Right atrium auricular region (tissue), 2 donors: ENCODE data around the gene HIPK3. TPM values are rescaled to one million over a fixed set of nuclear protein-coding genes. Genes with fewer than 3 reads are reported as not detected.
"Not testable (repeated sequence)": the region's sequence is repeated elsewhere in the genome, so short reads cannot be mapped to it uniquely, and the experiment has no call there.

Source experiments
- DNase-seq: peaks from one replicate; pipeline ENCODE4 v3.0.0-alpha.2; 2019; ENCODE audit warnings: low spot score
- H3K27ac ChIP-seq, 2 donors: fragments of 200-600 bp; sonication (generic); 1 replicate in 1 of 2; 2 replicates in 1 of 2; pipeline ENCODE4 v1.5.1; 2016 to 2019
- H3K27me3 ChIP-seq, 2 donors: fragments of 200-600 bp; sonication (generic); one replicate each; pipeline versions ENCODE4 v1.5.1 to v1.6.0; 2017 to 2019
- H3K36me3 ChIP-seq: fragments of 200-600 bp; sonication (generic); one replicate; pipeline ENCODE4 v1.5.1; 2016
- H3K4me1 ChIP-seq, 2 donors: fragments of 200-600 bp; sonication (generic); one replicate each; pipeline versions ENCODE4 v1.5.1 to v1.6.0; 2017 to 2019
- H3K4me3 ChIP-seq, 2 donors: fragments of 200-600 bp; sonication (generic); 1 replicate in 1 of 2; 2 replicates in 1 of 2; pipeline ENCODE4 v1.5.1; 2017 to 2019; ENCODE audit warnings: mild to moderate bottlenecking in 1 of 2, moderate library complexity in 1 of 2
- H3K9me3 ChIP-seq, 2 donors: fragments of 200-600 bp; sonication (generic); one replicate each; pipeline ENCODE4 v1.5.1; 2019
- total RNA-seq, 2 donors: library from RNA; depleted of rRNA; stranded (reverse); fragments of >200 nt; gene quantifications; one replicate each; pipeline ENCODE4 v1.1.0, GENCODE V29; 2016
- TF ChIP-seq, protein P1 (sequence below), 2 donors: fragments of 200-600 bp; sonication (generic); IDR thresholded peaks; one replicate each; pipeline ENCODE4 v1.5.1; 2019; ENCODE audit warnings: antibody characterized with exemption in 2 of 2

HIPK3 gene
- total RNA-seq, 2 donors from 2014 or later: 142 to 209 TPM

DNA sequence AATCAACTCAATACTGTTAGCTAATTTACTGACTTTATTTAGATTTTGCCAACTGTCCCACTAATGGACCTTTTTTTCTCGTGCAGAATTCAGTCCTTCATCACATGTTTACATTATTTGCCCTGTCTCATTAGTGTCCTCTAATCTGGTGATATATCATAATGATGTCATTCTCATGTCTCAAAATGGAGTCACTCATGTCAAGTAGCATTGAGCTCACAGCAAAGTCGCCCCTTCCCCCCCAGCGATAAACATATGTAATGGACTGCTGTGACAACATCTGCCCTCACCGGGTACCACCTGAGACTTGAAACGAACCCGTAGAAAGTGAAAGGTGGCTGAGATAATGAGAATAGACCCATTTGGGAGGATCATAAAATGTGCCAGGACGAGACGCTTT is 37.6 kb downstream of the HIPK3 start:
- Histone ChIP-seq H3K4me1 (peaks cover 0 to 54% of the 10 kb centered on the region in 2 donors), H3K36me3 (no peaks in the 10 kb centered on the region), H3K27me3 (no peaks in the 10 kb centered on the region), H3K9me3 (peaks cover 0 to 4% of the 10 kb centered on the region in 2 donors), H3K4me3 (no peak overlapping the region), H3K27ac (peak overlapping the region; percentile 53 to 87)
- DNase-seq: no peak
- TF ChIP-seq, protein P1, sequence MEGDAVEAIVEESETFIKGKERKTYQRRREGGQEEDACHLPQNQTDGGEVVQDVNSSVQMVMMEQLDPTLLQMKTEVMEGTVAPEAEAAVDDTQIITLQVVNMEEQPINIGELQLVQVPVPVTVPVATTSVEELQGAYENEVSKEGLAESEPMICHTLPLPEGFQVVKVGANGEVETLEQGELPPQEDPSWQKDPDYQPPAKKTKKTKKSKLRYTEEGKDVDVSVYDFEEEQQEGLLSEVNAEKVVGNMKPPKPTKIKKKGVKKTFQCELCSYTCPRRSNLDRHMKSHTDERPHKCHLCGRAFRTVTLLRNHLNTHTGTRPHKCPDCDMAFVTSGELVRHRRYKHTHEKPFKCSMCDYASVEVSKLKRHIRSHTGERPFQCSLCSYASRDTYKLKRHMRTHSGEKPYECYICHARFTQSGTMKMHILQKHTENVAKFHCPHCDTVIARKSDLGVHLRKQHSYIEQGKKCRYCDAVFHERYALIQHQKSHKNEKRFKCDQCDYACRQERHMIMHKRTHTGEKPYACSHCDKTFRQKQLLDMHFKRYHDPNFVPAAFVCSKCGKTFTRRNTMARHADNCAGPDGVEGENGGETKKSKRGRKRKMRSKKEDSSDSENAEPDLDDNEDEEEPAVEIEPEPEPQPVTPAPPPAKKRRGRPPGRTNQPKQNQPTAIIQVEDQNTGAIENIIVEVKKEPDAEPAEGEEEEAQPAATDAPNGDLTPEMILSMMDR (IDR thresholded peaks at IDR 0.05): no peak

DNA sequence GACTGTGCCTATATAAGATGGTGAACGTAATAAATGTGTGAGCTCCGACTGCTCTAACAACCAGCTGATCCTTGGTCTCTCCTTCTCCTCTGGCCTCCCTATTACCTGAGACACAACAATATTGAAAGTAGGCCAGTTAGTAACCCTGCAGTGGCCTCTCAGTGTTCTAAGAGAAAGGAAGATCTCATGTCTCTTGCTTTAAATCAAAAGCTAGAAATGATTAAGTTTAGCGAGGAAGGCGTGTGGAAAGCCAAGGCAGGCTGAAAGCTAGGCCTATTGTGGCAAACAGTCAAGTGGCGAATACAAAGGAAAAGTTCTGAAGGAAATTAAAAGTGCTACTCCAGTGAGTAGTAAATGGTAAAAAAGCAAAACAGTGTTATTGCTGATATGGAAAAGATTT is 39.5 kb downstream of the HIPK3 start:
- Histone ChIP-seq H3K4me1 (peaks cover 0 to 57% of the 10 kb centered on the region in 2 donors), H3K4me3 (no peak overlapping the region), H3K36me3 (peaks cover 7% of the 10 kb centered on the region), H3K27me3 (no peaks in the 10 kb centered on the region), H3K9me3 (peaks cover 0 to 4% of the 10 kb centered on the region in 2 donors), H3K27ac (peak overlapping the region in 1 of 2 donors; percentile 87)
- TF ChIP-seq, protein P1 (IDR thresholded peaks at IDR 0.05): no peak
- no peak for DNase-seq

DNA sequence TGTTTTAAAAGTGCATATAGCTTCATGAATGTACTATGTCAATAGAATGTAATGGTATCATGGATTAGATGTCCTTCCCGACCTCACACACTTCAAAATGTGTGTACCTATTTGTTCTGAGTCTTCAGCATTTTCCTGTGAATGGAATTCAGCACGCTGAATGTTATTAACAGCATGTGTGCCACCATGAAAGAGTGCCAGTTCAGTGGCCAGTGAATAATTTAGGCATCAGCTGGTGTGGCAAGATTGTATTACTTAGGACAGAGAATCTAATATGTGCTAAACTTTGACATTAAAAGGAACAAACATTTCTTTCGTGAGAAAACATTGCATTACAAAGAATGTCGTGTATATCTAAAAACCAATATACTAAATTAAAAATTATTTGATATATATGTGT is 46.4 kb downstream of the HIPK3 start:
- DNase-seq: no peak
- peaks cover 7% of the 10 kb centered on the region for H3K36me3 ChIP-seq
- no peak overlapping the region for H3K4me3 ChIP-seq
- TF ChIP-seq, protein P1 (IDR thresholded peaks at IDR 0.05): no peak
- peaks cover 0 to 47% of the 10 kb centered on the region in 2 donors for H3K4me1 ChIP-seq
- no peaks in the 10 kb centered on the region for H3K27me3 ChIP-seq
- H3K9me3 ChIP-seq: no peaks in the 10 kb centered on the region
- H3K27ac ChIP-seq: peak overlapping the region; percentile 12 to 25

DNA sequence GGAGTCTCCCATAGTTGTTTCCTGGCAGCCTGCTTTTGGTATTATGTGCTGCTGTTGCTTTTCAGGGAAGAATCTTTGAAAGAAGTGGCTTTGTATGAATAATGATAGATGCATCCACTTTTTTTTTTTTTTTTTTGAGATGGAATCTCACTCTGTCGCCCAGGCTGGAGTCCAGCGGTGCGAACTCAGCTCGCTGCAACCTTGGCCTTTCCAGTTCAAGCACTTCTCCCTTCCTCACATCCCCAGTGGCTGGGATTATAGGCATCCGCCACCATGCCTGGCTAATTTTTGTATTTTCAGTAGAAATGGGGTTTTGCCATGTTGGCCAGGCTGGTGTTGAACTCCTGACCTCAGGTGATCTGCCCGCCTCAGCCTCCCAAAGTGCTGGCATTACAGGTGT is 49.6 kb downstream of the HIPK3 start:
- peaks cover 0 to 42% of the 10 kb centered on the region in 2 donors for H3K4me1 ChIP-seq
- not testable (repeated sequence) for H3K36me3 ChIP-seq, H3K9me3 ChIP-seq, DNase-seq, H3K4me3 ChIP-seq, H3K27me3 ChIP-seq, H3K27ac ChIP-seq

DNA sequence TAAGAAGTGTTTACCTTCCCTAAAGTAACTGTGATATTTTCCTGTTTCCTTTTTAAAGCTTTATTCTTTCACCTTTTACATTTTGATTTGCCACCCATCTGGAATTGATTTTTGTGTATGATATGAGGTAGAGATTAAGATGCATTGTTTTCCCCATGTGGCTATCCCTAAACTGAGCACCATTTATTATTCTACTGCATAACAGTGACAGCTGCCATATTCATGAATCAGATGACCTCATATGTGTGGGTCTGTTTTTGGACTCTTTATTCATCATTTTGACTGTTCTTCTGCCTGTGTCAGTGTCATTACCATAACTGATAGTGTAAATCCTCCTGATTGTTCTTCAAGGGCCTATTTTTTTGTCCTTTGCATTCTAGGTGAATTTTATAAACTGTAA is 50.8 kb downstream of the HIPK3 start:
- TF ChIP-seq, protein P1 (IDR thresholded peaks at IDR 0.05): no peak
- Histone ChIP-seq H3K4me1 (peaks cover 0 to 39% of the 10 kb centered on the region in 2 donors), H3K4me3 (no peak overlapping the region), H3K27ac (no peak overlapping the region), H3K27me3 (no peaks in the 10 kb centered on the region), H3K36me3 (no peaks in the 10 kb centered on the region), H3K9me3 (no peaks in the 10 kb centered on the region)
- no peak for DNase-seq

DNA sequence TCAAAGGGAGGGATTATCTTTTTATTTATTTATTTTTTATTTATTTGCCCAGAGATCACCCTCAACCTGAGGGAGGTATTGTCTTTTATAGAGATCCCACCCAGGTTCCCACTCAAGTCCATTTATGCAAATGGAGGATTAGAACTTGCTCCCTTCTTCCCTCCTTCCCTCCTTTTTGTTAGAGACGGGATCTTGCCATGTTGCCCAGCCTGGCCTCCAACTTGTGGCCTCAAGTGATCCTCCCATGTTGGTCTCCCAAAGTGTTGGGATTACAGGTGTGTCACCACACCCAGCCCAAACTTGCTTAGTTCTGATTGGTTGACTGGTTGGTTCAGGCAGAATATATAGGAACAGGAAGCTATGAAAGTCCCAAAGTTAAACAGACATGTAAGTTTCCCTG is 51.9 kb downstream of the HIPK3 start:
- H3K27ac ChIP-seq: no peak overlapping the region

More for the DNA sequence above, 51.9 kb downstream of the HIPK3 start:
- no peaks in the 10 kb centered on the region for H3K36me3 ChIP-seq
- H3K9me3 ChIP-seq: no peaks in the 10 kb centered on the region
- peaks cover 0 to 44% of the 10 kb centered on the region in 2 donors for H3K4me1 ChIP-seq
- H3K27me3 ChIP-seq: no peaks in the 10 kb centered on the region
- DNase-seq: no peak
- no peak overlapping the region for H3K4me3 ChIP-seq
- TF ChIP-seq, protein P1 (IDR thresholded peaks at IDR 0.05): no peak
